HG03039 (cell line): Measurements from ENCODE around the gene ORMDL3.
"Not testable (repeated sequence)": the region's sequence is repeated elsewhere in the genome, so short reads cannot be mapped to it uniquely, and the experiment has no call there.

Experiments used
- ATAC-seq: cut with Tn5 transposase; IDR thresholded peaks from one replicate; pipeline ENCODE4 v1.9.1; 2021; ENCODE audit warnings: mild to moderate bottlenecking, moderate library complexity; ENCODE audit not compliant: unreplicated experiment

The ORMDL3 gene

DNA sequence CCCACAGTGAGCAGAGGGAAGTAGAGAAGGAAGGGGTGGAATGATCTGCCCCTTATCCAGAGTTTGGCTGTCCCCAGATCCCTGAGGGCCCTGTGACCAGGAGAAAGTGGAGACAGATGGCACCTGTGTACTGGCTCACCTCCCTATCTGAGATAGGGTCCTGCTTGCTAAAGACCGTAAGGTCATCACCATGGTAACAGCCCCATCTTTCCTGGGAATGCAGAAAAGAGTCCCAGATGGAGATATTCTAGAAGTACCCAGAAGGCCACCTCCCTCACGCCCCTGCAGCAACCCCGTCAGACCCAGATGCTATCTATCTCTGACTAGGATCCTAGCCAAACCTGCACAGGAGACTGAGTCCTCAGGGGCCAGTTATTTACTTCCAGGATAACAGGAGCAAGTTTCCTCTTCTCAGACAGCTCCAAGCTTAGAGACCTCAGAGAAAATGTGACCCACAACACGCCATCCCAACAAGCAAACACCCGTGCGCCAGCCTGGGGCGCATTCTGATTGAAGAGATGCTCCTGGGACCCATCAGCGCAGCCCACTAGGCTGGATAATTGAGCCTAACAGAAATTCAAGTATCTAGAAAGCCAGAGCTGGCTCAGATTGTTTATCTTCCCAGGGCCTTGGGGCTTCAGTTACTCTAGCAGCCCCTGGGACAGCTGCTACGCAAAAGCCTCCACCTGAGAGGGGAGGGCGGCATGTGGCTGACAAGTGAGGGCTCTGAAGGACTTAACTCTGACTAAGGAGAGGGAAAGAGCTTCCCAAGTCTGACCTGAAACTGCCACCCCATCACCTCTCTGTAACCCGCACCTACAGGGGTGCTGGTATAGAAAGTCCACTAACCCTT lies 1.9 kb downstream of the ORMDL3 start:
- ATAC-seq, result no peak

DNA sequence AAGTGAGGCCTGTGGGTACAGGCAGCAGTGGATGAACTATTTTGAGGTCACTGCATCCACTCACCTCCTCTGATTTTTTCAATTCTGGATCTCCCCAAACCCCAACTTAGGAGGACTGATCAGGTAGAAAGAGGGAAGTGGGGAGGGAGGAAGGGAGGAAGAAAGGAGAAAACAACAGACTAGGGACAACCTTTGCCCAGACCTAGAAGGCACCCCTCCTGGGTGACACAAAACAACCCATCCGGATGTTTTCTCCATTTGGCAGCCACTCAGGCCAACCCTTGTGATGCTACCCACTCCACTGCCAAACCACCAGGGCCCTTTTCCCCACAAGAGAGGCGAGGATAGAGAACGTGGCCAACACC lies 2.7 kb downstream of the ORMDL3 start:
- no peak for ATAC-seq

DNA sequence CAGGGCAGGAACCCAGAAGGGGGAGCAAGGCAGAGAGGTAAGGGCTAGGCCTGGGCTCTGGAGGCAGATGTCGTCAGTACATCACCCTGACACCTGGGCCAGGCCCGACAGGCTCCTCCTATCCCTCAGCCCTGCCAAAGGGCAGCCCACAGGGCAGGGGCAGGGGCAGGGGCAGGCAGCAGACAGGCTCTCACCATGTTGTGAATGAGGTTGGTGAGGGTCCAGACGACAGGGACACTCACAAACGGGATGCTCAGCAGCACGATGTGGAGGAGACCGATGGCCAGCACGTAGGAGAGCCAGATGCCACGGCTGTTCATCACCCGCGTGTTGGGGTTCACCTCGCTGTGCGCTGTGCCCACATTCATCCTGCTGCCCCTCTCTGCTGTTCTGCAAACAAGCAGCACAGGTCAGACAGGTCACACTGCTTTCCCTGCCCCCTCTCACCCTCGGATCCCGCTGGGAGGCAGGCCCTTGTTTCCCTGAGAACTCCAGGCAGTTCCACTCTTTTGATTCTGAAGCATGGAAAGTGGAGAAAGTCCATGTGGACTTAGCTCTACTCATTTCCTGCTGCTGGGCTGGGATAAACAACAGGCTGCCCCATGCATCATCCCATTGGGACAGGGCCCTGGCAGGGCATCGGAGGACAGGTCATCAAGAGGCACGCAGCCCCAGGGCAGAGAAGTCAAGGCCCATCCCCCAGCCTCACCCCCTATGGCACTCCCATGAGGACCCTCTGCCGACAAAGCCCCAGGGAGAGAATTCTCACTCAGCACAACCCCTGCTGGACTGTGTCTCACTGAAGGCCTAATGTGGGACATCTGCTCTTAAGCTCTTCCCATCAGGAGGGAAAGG lies 3.3 kb downstream of the ORMDL3 start:
- ATAC-seq, result no peak

DNA sequence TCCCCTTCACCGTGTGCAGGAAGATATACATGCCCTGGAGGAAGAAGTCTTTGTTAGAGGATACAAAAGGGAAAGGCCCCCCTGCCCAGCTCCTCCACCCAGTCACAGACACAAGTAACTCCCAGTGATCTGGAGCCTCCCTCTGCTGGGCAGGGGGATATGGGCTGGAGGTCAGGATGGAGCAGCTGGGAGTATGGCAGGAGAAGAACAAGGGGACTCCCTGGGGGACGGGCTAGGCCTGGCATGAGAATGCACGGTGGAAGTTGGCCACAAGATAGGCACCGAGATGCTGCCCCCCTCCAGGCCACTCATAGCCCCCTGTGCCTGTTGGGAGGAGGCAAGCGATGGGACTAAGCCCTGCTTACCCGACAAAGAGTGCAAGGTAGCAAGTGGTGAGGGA lies 4.2 kb downstream of the ORMDL3 start:
- no peak for ATAC-seq

DNA sequence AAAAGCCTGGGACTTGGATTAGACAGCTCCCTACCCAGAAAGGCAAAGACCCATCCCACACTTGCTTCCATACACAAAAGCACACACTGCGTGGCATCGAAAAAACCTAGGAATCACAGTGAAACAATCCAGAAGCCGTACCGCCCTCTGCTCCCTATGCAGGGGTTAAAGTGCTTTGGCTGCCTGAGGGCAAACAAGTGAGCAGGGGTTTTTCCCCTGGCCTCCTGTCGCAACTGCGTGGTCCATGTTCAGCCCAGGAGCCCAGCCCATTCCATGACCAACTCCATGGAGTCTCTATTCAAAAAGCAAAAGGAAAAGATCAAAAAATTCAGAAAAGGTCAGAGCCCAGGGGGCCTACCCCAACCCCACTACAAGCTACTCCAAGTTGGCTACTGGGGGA lies 5.4 kb downstream of the ORMDL3 start:
- ATAC-seq, result no peak

DNA sequence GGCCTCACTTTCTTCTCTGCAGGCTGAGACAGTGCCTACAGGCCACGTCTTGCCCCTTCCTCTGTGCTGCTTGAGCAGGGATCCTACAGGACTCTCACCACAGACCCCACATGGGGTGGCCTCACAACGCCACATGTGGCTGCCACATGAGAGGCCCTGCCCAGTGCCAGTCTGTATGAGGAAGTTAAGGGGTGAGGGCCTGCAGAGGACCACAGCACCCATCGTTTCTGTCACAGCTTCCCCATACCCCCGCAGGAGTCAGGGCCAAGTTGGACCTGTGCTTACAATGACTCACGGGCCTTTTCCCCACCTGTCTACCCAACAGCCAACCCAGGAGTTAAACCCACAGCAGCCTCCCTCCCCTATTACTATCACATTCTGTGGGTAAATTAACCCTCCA lies 6.1 kb downstream of the ORMDL3 start:
- ATAC-seq, result no peak

DNA sequence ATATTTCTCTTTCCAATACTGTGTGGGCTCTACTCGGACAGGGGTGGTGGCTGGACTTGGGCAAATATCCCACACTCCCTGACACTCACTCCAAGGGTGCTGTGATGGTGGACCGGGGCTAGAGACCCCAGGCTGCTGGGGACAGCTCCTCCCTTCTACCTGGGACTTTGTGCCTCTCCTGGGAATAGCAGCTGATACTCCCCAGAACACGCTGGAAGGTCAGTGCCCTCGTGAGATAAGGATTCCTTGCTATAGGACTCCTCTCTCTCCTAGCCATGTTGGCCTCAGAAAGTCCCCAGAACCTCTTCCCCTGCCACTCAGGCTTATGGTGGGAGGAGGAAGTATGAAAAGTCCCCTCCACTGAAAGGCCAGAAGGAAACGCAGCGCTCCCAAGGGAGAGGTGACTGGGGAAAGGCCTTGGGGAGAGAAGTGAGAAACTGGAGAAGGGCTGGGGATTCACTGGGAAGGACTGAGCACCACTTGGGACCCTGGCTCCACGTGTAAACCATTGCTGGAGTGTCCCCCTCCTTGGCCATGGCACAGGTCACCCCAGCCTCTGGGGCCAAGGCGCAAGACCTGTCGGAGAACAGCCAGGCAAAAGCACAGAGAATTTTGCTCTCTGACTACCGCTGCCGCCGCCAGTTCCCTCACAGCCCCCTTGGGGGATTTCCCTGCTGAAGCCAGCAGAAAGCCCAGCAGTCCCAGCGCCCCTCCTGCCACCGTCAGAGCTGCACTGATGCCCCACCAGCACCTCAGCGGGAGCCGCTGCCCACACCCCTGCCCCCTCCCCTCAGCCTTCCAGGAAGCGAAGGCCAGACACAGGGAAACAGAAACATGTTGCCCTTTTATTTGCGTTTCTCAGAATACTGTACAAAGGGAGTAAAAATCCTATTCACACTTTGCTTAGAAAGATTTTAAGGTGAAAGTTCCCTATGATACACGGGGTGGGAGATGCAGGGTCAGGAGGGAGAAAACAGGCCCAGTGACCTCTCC lies 6.9 kb downstream of the ORMDL3 start:
- no peak for ATAC-seq

DNA sequence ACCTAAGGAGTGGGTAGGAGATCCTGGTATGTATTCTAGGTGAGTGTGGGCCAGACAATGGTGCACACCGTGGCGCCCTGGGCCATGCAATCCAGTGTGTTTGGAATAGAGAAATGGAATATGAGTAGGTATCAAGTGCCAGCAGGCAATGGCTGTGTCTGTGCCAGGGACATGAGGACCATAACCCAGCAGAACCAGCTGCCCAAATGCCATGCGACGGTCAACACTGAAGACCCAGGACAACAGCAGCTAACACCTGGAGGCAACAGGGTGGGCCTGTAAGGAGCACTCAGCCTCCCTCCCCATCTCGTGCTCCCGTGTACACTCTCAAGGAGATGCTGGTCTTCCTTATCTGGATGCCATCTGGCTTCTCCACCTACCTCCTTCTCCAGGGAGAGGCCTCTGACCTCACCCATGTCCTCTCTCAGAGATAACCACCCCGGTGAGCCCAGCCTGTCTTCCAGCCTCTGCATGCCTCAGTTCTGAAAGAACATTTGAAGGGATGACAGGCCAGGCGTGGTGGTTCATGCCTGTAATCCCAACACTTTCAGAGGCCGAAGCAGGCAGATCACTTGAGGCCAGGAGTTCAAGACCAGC lies 8.2 kb downstream of the ORMDL3 start:
- ATAC-seq, result no peak

DNA sequence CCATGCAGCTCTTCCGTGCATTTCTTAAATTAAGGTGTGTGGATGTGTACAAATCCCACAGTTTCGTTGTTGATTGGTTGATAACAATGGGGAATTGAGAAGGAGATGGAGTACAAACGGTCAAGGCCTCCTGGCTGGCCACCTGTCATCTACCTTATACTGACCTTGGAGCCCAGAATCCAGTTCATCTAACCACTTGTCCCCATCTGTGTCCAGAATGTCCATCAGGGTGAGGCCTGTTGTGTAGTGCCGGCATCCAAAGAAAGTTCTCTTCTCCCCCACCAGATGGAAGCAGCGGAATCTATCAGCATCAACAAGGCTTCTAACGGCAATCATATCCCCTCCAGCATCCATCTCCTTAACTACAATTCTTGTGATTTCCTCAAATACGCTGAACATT lies 10.5 kb downstream of the ORMDL3 start:
- ATAC-seq, result no peak

DNA sequence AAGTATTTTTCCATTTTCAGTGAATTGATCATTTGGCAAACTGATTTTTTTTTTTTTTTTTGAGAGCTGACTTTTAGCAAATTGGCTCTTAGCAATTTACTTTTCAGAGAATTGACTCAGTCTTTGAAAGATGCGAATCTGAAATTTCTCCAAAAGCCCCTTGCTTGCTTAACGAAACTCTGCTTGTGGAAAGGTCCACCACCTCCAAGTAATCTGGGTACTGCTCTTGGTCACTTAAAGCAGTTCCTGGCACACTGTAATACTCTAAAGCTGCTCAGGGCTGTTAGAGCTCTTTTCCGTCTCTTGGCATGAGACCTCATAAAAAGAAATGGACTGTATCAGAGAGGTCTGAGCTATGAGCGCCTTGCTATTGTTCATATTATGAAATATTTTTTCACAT lies 11.8 kb downstream of the ORMDL3 start:
- ATAC-seq, result no peak

DNA sequence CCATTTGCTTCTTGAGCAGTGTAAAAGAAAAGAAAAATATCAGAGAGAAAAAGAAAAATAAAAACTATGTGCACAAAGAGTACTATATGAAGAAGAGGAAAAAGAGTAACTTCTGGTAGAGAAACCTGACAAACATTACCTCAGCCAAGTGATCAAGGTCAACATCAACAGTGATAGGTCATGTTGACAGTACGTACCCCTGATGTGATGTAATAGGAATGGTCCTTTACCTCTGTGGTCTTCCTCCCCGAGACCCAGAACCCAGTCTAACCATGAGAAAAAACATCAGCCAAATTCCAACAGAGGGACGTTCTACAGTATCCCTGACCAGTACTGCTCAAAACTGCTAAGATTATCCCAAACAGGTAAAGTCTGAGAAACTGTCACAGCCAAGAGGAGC lies 13.4 kb downstream of the ORMDL3 start:
- no peak for ATAC-seq

DNA sequence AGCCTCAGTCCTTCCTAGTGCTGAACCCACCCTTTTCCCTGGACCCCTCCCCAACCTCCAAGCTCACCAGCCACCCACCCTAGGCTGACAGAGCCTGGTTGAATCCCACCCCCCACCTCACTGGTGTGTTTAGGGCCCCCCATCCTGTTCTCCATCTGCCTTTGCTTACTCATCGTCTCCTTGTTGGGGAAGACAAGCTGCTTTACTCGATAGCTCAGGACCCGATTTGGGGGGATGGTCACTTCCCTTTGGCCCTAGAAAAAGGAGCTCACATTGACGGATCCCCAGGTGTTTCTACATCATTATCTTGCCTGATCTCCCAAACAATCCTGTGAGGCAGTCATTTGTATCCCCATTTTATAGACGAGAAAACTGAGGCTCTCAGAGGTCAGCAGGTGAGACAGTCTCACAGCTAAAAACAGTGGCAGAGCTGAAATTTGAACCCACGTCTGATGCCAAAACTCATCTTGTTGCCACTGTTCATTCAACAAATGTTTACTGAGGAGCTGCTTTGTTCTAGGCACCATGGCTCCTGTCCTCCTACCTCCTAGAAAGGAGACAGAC lies 18.5 kb downstream of the ORMDL3 start:
- no peak for ATAC-seq

DNA sequence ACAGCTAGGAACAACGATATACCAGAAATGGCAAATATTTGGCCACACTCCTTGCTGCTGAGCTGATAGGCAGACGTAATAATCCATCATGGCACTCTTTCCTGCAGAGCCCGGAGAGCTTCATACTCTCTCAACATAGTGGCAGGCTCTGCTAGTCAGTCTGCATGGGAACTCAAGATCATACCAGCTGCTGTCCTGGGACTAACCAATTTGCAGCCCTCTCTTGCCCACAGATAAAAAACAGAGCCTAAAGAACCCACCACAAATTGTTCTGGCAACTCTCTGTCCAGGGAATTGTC lies 22.5 kb downstream of the ORMDL3 start:
- ATAC-seq, result no peak

DNA sequence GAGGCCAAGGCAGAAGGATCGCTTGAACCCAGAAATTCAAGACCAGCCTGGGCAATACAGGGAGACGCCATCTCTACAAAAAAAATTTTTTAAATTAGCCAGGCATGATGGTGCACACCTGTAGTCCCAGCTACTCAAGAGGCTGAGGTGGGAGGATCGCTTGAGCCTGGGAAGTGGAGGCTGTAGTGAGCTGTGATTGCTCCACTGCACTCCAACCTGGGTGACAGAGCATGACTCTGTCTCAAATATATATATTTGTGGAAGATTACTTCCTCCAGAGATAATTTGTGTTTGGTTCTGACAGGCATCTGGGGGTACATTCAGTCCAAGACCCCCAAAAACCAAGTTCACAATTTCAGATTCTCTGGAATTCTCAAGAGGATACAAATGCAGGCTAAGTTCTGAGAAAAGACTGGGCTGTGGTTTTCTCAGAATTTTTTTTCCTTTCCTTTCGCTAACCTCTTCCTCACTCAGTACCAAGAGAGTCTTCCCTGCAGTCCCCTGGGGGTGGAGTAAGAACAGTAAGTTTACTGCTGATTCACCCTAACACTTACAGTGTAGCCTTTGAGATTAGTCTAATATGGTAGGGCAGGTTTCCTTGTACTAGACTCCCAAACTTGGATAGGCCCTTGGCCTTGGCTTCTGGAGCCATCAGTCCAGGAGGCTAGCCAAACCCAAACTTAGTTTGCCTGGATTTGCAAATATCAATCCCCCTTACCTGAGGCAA lies 24.1 kb downstream of the ORMDL3 start:
- no peak for ATAC-seq

DNA sequence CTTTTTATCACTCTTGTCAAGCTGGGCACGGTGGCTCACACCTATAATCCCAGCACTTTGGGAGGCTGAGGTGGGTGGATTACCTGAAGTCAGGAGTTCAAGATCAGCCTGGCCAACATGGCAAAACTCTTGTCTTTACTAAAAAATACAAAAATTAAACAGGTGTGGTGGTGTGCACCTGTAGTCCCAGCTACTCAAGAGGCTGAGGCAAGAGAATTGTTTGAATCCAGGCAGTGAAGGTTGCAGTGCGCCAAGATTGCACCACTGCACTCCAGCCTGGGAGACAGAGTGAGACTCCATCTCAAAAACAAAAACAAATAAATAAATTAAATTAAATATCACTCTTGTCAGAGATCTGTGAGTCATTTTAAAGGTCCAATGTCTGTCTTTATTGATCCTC lies 25.4 kb downstream of the ORMDL3 start:
- not testable (repeated sequence) for ATAC-seq

DNA sequence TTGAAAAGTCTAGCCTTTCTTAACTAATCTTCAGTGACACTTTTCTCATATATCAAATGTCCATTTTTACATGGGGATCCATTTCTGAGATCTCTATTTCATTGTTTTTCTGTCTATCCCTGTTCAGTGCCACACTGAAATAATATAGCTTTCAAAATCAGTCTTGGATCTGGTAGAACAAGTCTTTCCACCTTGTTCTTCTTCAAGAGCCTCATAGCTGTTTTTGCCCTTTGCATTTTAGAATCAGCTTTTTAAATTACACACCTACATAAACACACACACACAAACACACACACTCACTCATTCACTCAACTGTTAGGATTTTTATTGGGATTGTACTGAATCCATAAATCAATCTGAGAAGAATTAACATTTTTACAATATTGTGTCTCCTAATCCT lies 28.2 kb downstream of the ORMDL3 start:
- ATAC-seq, result no peak

DNA sequence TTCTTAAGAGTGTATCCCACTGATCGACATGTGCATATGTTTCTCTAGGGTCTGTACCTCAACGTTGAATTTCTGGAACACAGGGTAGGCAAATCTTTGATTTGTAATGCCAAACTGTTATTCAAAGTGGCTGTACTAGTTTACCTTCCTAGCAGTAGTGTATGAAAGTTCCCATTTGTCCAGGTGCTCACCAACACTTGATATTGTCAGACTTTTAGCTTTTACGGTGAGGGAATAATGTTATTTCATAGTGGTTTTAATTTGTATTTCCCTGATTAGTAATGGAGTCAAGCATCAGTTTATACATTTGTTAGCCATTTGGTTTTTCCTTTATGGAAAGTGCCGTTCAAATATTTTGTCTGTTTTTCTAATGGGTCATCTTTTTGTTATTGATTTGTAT lies 29.3 kb downstream of the ORMDL3 start:
- no peak for ATAC-seq

DNA sequence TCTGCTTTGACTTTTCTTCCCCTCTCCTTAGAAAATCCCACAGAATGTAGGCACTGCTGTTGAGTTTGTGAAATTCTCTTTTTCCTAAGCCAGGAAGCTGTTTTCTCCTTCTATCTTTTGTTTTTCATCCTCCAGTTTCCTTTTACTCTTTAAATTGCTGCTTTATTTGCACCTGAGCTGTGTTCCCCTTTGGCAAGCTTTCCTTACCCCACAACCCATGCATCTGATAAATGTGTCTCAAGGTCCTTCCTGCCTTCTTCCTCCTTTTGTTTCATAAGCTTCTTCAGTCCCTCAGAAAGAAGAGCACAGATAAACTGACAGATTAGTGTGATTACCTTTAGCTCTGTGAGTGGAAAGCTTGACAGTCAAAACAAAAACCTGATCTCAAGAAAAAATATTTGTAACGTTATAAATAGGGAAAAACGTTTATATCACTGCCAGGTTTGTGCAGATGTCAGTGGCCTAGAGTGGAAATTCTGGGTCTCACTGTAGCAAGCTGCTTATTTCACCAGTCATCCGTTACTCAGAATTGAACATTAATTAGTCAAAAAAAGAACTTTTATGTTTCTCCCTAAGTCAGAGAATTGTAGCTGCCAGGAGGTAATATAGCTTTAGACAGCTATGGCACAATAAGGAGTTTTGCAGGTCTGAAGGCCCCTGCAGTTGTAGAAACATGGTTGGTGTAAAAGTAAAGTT lies 32.6 kb downstream of the ORMDL3 start:
- no peak for ATAC-seq

DNA sequence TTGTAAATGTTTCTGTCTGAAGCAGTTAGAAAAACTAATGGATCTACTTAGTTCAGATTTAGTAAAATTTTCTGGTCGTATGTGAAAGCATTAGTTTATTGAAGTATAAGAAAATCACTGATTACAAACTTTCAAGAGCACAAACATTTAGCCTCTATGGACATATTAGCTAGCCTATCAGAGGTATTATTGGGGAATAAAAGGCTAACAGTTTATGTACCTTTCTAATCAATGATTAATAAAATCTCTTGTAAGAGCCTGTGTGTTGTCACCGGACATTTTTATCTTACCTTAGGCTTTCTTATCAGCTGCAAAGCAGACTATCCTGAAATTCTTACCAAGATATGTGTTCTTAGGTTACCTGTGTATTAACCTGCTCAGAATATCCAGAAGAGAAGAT lies 38.2 kb downstream of the ORMDL3 start:
- ATAC-seq, result no peak
